H1 (cell line): ENCODE data around the gene CCDC178.

Source experiments
- BCL11A ChIP-seq, 2 experiments: IDR thresholded peaks; one replicate each; pipeline ENCODE4 v1.6.1; 2011; ENCODE audit warnings: low read depth in 2 of 2, low read length in 2 of 2, mild to moderate bottlenecking in 2 of 2
- CEBPB ChIP-seq: IDR thresholded peaks from 2 replicates; pipeline ENCODE4 v1.6.1; 2012; ENCODE audit warnings: low read depth, low read length
- CTCF ChIP-seq, 3 experiments: IDR thresholded peaks; 1 replicate in 2 of 3; 2 replicates in 1 of 3; pipeline versions ENCODE4 v1.5.1 to v1.6.1; 2011; ENCODE audit warnings: low read length in 3 of 3, mild to moderate bottlenecking in 3 of 3, inconsistent platforms in 2 of 3, low read depth in 1 of 3, moderate library complexity in 1 of 3; ENCODE audit not compliant: insufficient read depth in 1 of 3; ENCODE audit errors: control extremely low read depth in 1 of 3
- GABPA ChIP-seq: IDR thresholded peaks from 2 replicates; pipeline ENCODE4 v1.6.1; 2011; ENCODE audit warnings: mild to moderate bottlenecking, low read length, moderate library complexity, borderline replicate concordance; ENCODE audit not compliant: insufficient read depth
- JUND ChIP-seq: IDR thresholded peaks from 2 replicates; pipeline ENCODE4 v1.6.1; 2011; ENCODE audit warnings: mild to moderate bottlenecking, improper control_type of control experiment, low read length
- POLR2A ChIP-seq, 2 experiments: IDR thresholded peaks; 1 replicate in 1 of 2; 2 replicates in 1 of 2; pipeline ENCODE4 v1.6.1; 2011; ENCODE audit warnings: low read depth in 2 of 2, low read length in 2 of 2, mild to moderate bottlenecking in 2 of 2; ENCODE audit errors: control extremely low read depth in 1 of 2
- TAF1 ChIP-seq: IDR thresholded peaks from 2 replicates; pipeline ENCODE4 v1.6.1; 2011; ENCODE audit warnings: mild to moderate bottlenecking, low read depth, low read length

GRCh38 chr18:33459612-33460011, 19.1 kb upstream of the CCDC178 start:
- TF ChIP-seq CTCF (IDR thresholded peaks at IDR 0.05; ENCODE audit: control extremely low read depth in 1 of 3, insufficient read depth in 1 of 3, low read depth in 1 of 3, low read length in 3 of 3), result no peak
- TF ChIP-seq JUND, result no peak
- no peak for TF ChIP-seq POLR2A (IDR thresholded peaks at IDR 0.05; ENCODE audit: control extremely low read depth in 1 of 2, low read depth in 2 of 2, low read length in 2 of 2)
- TF ChIP-seq GABPA, result no peak
- TF ChIP-seq BCL11A (IDR thresholded peaks at IDR 0.05; ENCODE audit: low read depth in 2 of 2, low read length in 2 of 2), result no peak
- TF ChIP-seq TAF1, result no peak
- no peak for TF ChIP-seq CEBPB
